Cardiac muscle cell (in vitro differentiated cells and primary cell): ENCODE measurements around the gene PSMA5. TPM values are rescaled to one million over a fixed set of nuclear protein-coding genes. Genes with fewer than 3 reads are reported as not detected.
"Not testable (repeated sequence)": the region's sequence is repeated elsewhere in the genome, so short reads cannot be mapped to it uniquely, and the experiment has no call there.

Source experiments
- DNase-seq, 2 donors: peaks; one replicate each; pipeline versions ENCODE4 v3.0.0 to v3.0.0-alpha.2; 2010 to 2017; ENCODE audit warnings: low read depth in 1 of 2, low spot score in 1 of 2
- H3K27ac ChIP-seq: fragments of 200-600 bp; sonication (generic); 2 replicates; pipeline ENCODE4 v1.5.1; 2016
- H3K27me3 ChIP-seq: fragments of 200-600 bp; sonication (generic); 2 replicates; pipeline ENCODE4 v1.6.0; 2016; ENCODE audit warnings: control low read depth
- H3K36me3 ChIP-seq: fragments of 200-600 bp; sonication (generic); 2 replicates; pipeline ENCODE4 v1.5.1; 2016; ENCODE audit warnings: control low read depth
- H3K4me1 ChIP-seq: fragments of 200-600 bp; sonication (generic); 2 replicates; pipeline ENCODE4 v1.8.1; 2017; ENCODE audit warnings: low read depth, mild to moderate bottlenecking, mixed run types
- H3K4me3 ChIP-seq: fragments of 200-600 bp; sonication (generic); 2 replicates; pipeline ENCODE4 v1.5.1; 2016; ENCODE audit warnings: mild to moderate bottlenecking
- H3K9me3 ChIP-seq: fragments of 200-600 bp; sonication (generic); 2 replicates; pipeline ENCODE4 v1.5.1; 2017; ENCODE audit warnings: low read depth, mild to moderate bottlenecking, control low read depth
- CTCF ChIP-seq: IDR thresholded peaks from 2 replicates; pipeline ENCODE4 v1.5.1; 2012; ENCODE audit warnings: low read depth, mild to moderate bottlenecking, low read length
- polyA plus RNA-seq: library from polyadenylated mRNA; unstranded; fragments of >200 nt; fragmentation: Nextera tagmentation; extraction: Ambion mirVana; gene quantifications from 2 replicates; pipeline ENCODE4 v1.2.1, GENCODE V29; 2016
- total RNA-seq: library from RNA; depleted of rRNA; stranded (reverse); fragments of >200 nt; gene quantifications from 2 replicates; pipeline ENCODE4 v1.2.3, GENCODE V29; 2016

The PSMA5 gene
- total and polyA plus RNA-seq, 2 experiments from 2014 or later: 24.8 to 103 TPM

- H3K4me1 ChIP-seq: no peaks in the 10 kb centered on the region
- no peaks in the 10 kb centered on the region for H3K9me3 ChIP-seq
- H3K27ac ChIP-seq: no peak overlapping the region
- H3K4me3 ChIP-seq: no peak overlapping the region
- DNase-seq: no peak
- H3K27me3 ChIP-seq: peaks cover 7% of the 10 kb centered on the region
- H3K36me3 ChIP-seq: no peaks in the 10 kb centered on the region
- TF ChIP-seq CTCF: no peak
These were observed 31.6 kb upstream of the PSMA5 start for GRCh38 chr1:109457819-109458218.

GRCh38 chr1:109454497-109455133, 28.4 kb upstream of the PSMA5 start:
- Histone ChIP-seq H3K9me3 (no peaks in the 10 kb centered on the region), H3K4me1 (no peaks in the 10 kb centered on the region), H3K27me3 (no peaks in the 10 kb centered on the region), H3K27ac (no peak overlapping the region), H3K4me3 (no peak overlapping the region), H3K36me3 (no peaks in the 10 kb centered on the region)
- TF ChIP-seq CTCF: no peak
- DNase-seq: no peak

- H3K4me1 ChIP-seq: no peaks in the 10 kb centered on the region
- H3K4me3 ChIP-seq: no peak overlapping the region
- no peak for TF ChIP-seq CTCF
- no peaks in the 10 kb centered on the region for H3K27me3 ChIP-seq
- DNase-seq: no peak
- H3K27ac ChIP-seq: no peak overlapping the region
- no peaks in the 10 kb centered on the region for H3K9me3 ChIP-seq
- no peaks in the 10 kb centered on the region for H3K36me3 ChIP-seq
These were observed 21.3 kb upstream of the PSMA5 start for GRCh38 chr1:109447524-109447923.

GRCh38 chr1:109445949-109446695, 19.9 kb upstream of the PSMA5 start:
- not testable (repeated sequence) for H3K9me3 ChIP-seq, H3K4me1 ChIP-seq, H3K27me3 ChIP-seq, H3K36me3 ChIP-seq, H3K4me3 ChIP-seq, DNase-seq, H3K27ac ChIP-seq

- Histone ChIP-seq H3K27me3 (no peaks in the 10 kb centered on the region), H3K27ac (no peak overlapping the region), H3K36me3 (no peaks in the 10 kb centered on the region), H3K9me3 (no peaks in the 10 kb centered on the region), H3K4me3 (no peak overlapping the region), H3K4me1 (no peaks in the 10 kb centered on the region)
- no peak for DNase-seq
- no peak for TF ChIP-seq CTCF
These were observed 18.1 kb upstream of the PSMA5 start for GRCh38 chr1:109444346-109444745.

- no peaks in the 10 kb centered on the region for H3K9me3 ChIP-seq
- no peak overlapping the region for H3K4me3 ChIP-seq
- H3K27me3 ChIP-seq: no peaks in the 10 kb centered on the region
- no peaks in the 10 kb centered on the region for H3K36me3 ChIP-seq
- peak; percentile 21 to 31 for DNase-seq
- H3K4me1 ChIP-seq: no peaks in the 10 kb centered on the region
- H3K27ac ChIP-seq: no peak overlapping the region
- no peak for TF ChIP-seq CTCF
These were observed 17.2 kb upstream of the PSMA5 start for GRCh38 chr1:109443476-109443875.
